OCI-LY3 (cell line): ENCODE measurements around the gene ERC1.

Source experiments
- CTCF ChIP-seq: fragments of 200-600, 300-600 bp; sonication (generic); IDR thresholded peaks from 2 replicates; pipeline ENCODE4 v1.5.1; 2014; ENCODE audit warnings: antibody characterized with exemption, low read length, low read depth
- EZH2phosphoT487 ChIP-seq: fragments of 200-600 bp; shearing (Covaris generic); IDR thresholded peaks from 2 replicates; pipeline ENCODE4 v1.6.1; 2018; ENCODE audit warnings: antibody characterized with exemption, mixed run types, low read depth

DNA sequence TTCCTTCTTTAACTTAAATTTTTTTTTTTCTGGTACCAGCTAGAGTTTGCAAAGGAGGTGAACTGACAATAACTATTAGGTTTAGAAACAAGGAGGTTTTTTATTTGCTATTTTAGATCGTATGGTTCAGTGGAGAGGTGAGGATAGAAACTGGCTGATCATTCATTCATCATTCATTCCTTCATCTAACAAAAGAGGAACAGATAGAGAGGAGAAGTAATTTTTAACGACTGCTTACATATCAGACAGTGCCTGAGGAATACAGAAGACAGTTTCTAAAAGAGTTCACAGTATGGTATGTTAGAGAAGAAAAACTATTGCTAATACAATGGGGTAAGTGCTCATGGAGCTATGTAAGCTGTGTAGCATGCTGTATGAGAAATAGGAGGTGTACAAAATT lies 111.1 kb downstream of the ERC1 start:
- TF ChIP-seq CTCF, result no peak
- TF ChIP-seq EZH2phosphoT487, result no peak
